ENCODE results near the gene CXXC1.
"Not testable (repeated sequence)": the region's sequence is repeated elsewhere in the genome, so short reads cannot be mapped to it uniquely, and the experiment has no call there.

The CXXC1 gene

GRCh38 chr18:50276452-50276851 is 11.0 kb downstream of the CXXC1 start:
- DNase-seq: no peak

DNA sequence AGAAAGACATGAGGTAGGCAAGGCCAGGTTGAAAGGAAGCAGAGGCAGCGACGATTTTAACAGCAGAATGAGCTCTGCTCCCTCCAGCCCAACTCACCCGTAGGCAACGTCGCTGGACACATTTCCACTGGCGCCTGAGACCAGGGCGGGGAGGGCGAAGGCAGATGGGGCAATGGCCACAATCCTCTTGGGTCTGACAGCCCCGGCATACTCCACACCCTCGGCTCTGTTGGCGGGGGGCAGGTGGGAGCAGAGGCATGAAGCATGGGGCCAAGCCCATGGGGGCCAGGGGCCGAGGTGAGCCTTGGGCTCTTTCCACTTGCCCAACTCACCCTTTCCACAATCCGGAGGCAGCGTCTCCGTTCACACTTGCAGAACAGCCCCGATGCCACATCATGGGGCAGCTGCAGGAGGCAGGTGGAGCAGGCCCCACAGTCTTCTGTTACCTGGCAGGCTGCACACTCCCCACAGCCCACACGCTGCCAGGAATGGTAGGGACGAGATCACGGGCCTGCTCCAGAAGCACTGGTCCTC is 11.9 kb downstream of the CXXC1 start:
- DNase-seq: no peak

GRCh38 chr18:50274941-50275340 is 12.6 kb downstream of the CXXC1 start:
- no peak for DNase-seq

- DNase-seq: no peak
Measured at GRCh38 chr18:50274044-50274442, 13.4 kb downstream of the CXXC1 start.

DNA sequence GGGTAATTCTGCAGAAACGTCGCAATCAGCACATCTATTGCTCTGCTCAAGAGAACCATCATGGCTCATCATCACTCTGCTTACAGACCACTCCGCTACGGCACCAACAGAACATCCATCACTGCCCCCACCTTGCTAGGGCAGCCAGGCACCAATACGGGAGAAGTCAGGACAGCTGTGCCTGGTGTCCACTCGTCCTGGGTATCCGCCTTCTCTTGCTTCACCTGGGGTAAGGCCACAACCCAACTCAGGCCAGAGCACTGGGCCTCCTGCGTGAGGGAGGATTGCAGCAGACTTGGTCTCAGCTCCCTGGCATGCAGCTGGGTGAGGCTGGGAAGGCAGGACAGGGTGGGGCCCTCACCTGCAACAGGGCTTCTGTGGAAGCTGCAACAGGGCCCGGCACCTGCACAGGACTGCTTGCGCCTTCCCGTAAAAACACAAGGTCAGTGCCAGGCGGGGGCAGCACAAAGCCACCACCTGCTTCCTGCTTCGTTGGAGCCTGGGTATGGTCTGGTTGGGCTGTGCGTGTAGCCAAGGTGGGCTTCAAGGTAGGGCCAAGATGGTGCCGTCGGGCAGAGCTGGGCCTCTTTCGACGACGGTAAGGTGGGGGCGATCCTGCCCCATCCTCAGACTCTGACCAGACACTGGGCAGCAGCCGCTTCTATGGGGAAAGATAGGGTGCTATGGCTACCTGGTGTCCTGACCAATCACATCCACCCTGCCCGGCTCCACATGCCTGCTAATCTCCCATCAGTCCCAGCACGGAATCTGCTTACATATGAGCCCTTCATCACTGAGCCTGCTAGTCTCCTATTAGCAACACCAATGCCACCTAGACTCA is 14.1 kb downstream of the CXXC1 start:
- DNase-seq: no peak

- DNase-seq: no peak
Measured at GRCh38 chr18:50272568-50272967, 14.9 kb downstream of the CXXC1 start.

DNA sequence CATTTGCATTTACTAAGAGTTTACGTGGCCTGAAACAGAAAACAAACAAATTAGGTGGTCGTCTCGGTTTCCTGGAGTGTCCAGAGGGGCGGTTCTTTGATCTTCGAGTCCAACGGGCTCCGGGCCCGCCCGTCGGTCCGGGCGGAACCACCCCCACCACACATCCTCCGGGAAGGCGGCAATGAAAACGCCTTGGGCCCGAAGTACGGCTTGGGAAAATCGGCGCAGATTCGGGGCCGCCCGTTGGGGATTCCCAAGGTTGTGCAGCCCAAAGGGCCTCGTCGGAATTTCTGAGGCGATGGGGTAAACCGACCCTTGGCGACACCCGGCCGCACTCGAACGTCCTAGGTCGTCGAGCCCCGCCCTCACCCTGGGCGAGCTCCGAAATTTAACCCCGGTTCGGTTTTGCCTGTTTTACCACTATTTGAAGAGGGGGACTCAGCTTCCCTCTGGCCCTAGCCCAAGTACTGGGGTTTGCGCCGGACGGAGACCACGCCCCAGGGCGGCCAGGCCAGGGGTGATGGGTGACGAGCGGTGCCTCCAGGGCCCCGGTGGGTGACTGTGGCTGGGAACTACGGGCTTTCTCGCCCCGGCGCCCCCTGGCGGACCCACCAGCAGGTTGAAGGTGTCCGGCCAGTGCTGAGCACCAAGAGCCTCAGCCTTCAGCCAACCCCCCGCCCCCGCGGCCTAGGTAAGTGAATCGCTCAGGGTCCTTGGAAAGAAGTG is 19.3 kb downstream of the CXXC1 start:
- DNase-seq: peak in 45 of 51 donors; percentile 9 to 72 (median 43)

- peak; percentile 29 to 92 (median 82) for DNase-seq
Measured at GRCh38 chr18:50266248-50266704, 21.2 kb downstream of the CXXC1 start, which contains the start of gene CFAP53. CFAP53 (minus strand) TSS chr18:50266495; CDS start chr18:50266404, 91 bp downstream.

GRCh38 chr18:50262977-50263376 is 24.5 kb downstream of the CXXC1 start:
- DNase-seq: no peak

GRCh38 chr18:50250935-50251334 is 36.6 kb downstream of the CXXC1 start:
- no peak for DNase-seq

DNA sequence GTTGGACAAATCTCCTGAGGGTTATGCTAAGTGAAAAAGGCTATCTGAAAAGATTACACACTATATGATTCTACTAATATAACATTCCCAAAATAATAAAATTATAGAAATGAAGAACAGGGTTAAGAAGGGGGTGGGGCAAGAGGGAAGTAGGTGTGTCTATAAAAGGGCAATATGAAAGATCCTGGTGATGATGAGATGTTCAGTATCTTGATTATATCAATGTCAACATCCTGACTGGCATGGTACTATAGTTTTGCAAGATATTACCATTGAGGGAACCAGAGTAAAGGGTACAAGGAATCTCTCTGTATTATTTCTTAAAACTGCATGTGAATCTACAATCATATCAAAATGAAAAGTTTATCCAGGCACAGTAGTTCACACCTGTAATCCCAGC is 37.9 kb downstream of the CXXC1 start:
- no peak for DNase-seq

DNA sequence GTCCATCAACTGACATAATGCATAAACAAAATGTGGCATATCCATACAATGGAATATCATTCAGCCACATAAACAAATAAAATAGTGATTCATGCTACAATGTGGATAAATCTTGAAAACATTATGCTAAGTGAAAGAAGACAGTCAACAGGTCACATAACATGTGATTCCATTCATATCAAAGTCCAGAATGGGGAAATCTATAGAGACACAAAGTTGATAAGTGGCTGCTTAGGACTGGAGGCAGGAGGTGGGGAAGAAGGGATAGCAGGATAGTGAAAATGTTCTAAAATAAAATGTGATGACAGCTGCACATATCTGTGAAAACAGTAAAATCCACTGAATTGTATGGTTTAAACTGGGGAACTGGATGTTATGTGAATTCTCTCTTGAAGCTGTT is 39.9 kb downstream of the CXXC1 start:
- DNase-seq: no peak

- not testable (repeated sequence) for DNase-seq
Measured at GRCh38 chr18:50241768-50242167, 45.7 kb downstream of the CXXC1 start.

DNA sequence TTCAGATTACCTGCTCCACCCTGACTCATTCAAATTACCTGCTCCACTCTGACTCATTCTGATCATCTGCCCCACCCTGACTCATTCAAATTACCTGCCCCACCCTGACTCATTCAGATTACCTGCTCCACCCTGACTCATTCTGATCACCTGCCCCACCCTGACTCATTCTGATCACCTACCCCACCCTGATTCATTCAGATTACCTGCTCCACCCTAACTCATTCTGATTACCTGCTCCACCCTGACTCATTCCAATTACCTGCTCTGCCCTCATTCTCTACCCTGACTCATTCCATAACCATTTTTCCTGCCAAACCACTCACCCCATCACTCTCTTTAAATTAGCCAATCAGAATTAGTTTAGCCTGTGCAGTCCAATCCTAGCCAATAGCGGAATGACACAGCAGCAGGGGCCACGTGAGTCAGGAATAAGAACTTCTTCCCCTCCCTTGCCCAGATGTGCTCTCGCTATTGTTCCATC is 47.4 kb downstream of the CXXC1 start:
- DNase-seq: peak in 1 of 51 donors; percentile 12

DNA sequence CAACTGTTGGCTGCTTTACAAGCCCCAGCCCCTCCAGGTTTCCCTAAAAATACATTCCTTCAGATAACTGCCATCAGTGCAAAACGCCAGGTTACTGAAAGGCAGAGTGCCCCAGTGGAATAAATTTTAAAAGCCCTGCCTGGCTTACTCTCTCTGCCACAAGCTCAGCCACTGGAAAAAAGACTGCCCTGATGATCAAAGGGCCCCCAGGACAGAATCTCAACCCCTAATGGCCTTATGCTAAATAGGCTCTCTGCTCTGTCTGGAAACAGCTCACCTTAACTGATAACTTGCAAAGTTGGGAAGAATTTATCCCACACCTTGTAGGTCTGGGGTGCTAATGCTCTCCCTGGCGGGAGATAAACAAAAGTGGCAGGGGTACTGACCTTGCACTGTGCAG is 55.1 kb downstream of the CXXC1 start:
- no peak for DNase-seq

Measured in hypothalamus (tissue), 51 donors.